Measurements from ENCODE around the gene TBC1D20. TPM values are rescaled to one million over a fixed set of nuclear protein-coding genes. Genes with fewer than 3 reads are reported as not detected.

The TBC1D20 gene
- total and polyA plus RNA-seq, 7 experiments from 2014 or later = 19.9 to 45.7 (median 26.6) TPM

GRCh38 chr20:406200-407132, 55.9 kb downstream of the TBC1D20 start:
- ChIA-PET POLR2A (interaction anchor here (0.6 to 2.1 kb wide), 8 partner anchors 24 to 107 kb away, joined by 3 to 6 read pairs (median 4); partner anchors contain the start of genes TBC1D20 and TRIB3), CTCF (interaction anchor here (0.6 to 1.6 kb wide), 3 partner anchors 26 to 70 kb away, joined by 3 read pairs; partner anchors contain the start of gene TRIB3)
- H3K4me1 ChIP-seq (ENCODE audit: control insufficient read depth in 2 of 2, insufficient read depth in 2 of 2, low read length in 2 of 2) = peaks cover 20 to 40% of the 10 kb centered on the region in 2 donors
- peak overlapping the region; percentile 89 to 99 (median 96) for H3K27ac Mint-ChIP-seq
- no peak overlapping the region for H3K27ac ChIP-seq (ENCODE audit: low read depth, low read length)
- peaks cover 30 to 59% (median 46%) of the 10 kb centered on the region in 7 donors for H3K4me1 Mint-ChIP-seq
- no peaks in the 10 kb centered on the region for H3K9me3 ChIP-seq (ENCODE audit: control insufficient read depth in 2 of 3, low read length in 3 of 3)
- H3K36me3 Mint-ChIP-seq = peaks cover 4 to 41% (median 10%) of the 10 kb centered on the region in 5 donors
- no peak overlapping the region for H3K4me3 ChIP-seq (ENCODE audit: low read length)
- peak overlapping the region; percentile 86 to 96 (median 94) for H3K4me3 Mint-ChIP-seq
- H3K27me3 Mint-ChIP-seq = no peaks in the 10 kb centered on the region
- H3K27me3 ChIP-seq (ENCODE audit: control insufficient read depth in 2 of 2, insufficient read depth in 2 of 2, low read length in 2 of 2) = no peaks in the 10 kb centered on the region
- intact Hi-C loops (cut with micrococcal nuclease) = loop anchor here (1.0 to 10.0 kb wide), 8 partner anchors 24 to 818 kb away; partner anchors contain the start of genes C20orf96 (in 1 of the 2), CSNK2A1 (in 1 of the 2), RAD21L1 (in 1 of the 2) and TBC1D20 (in 1 of the 2)
- DNase-seq (no peak), ATAC-seq (no peak)
- H3K36me3 ChIP-seq (ENCODE audit: control insufficient read depth in 2 of 3, insufficient read depth in 3 of 3, low read length in 3 of 3) = peaks cover 0 to 24% (median 3%) of the 10 kb centered on the region in 3 experiments
- peaks cover 0 to 9% (median 0%) of the 10 kb centered on the region in 11 donors for H3K9me3 Mint-ChIP-seq

GRCh38 chr20:404088-404487, 58.2 kb downstream of the TBC1D20 start:
- peak overlapping the region in 1 of 9 donors; percentile 67 for H3K27ac Mint-ChIP-seq
- ChIA-PET CTCF (no interaction called here), POLR2A (interaction anchor here (0.8 to 1.3 kb wide), 2 partner anchors 23 to 35 kb away, joined by 3 to 5 read pairs; partner anchors contain the start of gene TRIB3)
- H3K4me1 ChIP-seq (ENCODE audit: control insufficient read depth in 2 of 2, insufficient read depth in 2 of 2, low read length in 2 of 2) = peaks cover 8 to 25% of the 10 kb centered on the region in 2 donors
- DNase-seq (no peak), ATAC-seq (no peak)
- H3K4me3 Mint-ChIP-seq = peak overlapping the region in 1 of 10 donors; percentile 34
- no peak overlapping the region for H3K4me3 ChIP-seq (ENCODE audit: low read length)
- peaks cover 14 to 49% (median 28%) of the 10 kb centered on the region in 7 donors for H3K4me1 Mint-ChIP-seq
- H3K36me3 Mint-ChIP-seq = peaks cover 0 to 20% (median 0%) of the 10 kb centered on the region in 5 donors
- peaks cover 0 to 9% (median 0%) of the 10 kb centered on the region in 11 donors for H3K9me3 Mint-ChIP-seq
- no peak overlapping the region for H3K27ac ChIP-seq (ENCODE audit: low read depth, low read length)
- no peaks in the 10 kb centered on the region for H3K9me3 ChIP-seq (ENCODE audit: control insufficient read depth in 2 of 3, low read length in 3 of 3)
- H3K27me3 Mint-ChIP-seq = no peaks in the 10 kb centered on the region
- H3K27me3 ChIP-seq (ENCODE audit: control insufficient read depth in 2 of 2, insufficient read depth in 2 of 2, low read length in 2 of 2) = no peaks in the 10 kb centered on the region
- H3K36me3 ChIP-seq (ENCODE audit: control insufficient read depth in 2 of 3, insufficient read depth in 3 of 3, low read length in 3 of 3) = peaks cover 0 to 9% (median 0%) of the 10 kb centered on the region in 3 experiments
- intact Hi-C loops (cut with micrococcal nuclease) = loop anchor here in 1 of 2 donors (10.0 kb wide), 1 partner anchor 821 kb away; the partner anchor contains the start of gene RAD21L1

GRCh38 chr20:403582-403957, 58.8 kb downstream of the TBC1D20 start:
- peaks cover 0 to 6% (median 0%) of the 10 kb centered on the region in 3 experiments for H3K36me3 ChIP-seq (ENCODE audit: control insufficient read depth in 2 of 3, insufficient read depth in 3 of 3, low read length in 3 of 3)
- H3K4me3 ChIP-seq (ENCODE audit: low read length) = no peak overlapping the region
- no peak overlapping the region for H3K4me3 Mint-ChIP-seq
- CTCF ChIA-PET = interaction anchor here (0.6 kb wide), 1 partner anchor 28 kb away, joined by 3 read pairs; no protein-coding TSS in a partner anchor
- ATAC-seq (no peak), DNase-seq (no peak)
- H3K36me3 Mint-ChIP-seq = peaks cover 0 to 18% (median under 1%) of the 10 kb centered on the region in 5 donors
- intact Hi-C loops (cut with micrococcal nuclease) = loop anchor here in 1 of 2 donors (10.0 kb wide), 1 partner anchor 821 kb away; the partner anchor contains the start of gene RAD21L1
- POLR2A ChIA-PET = interaction anchor here (0.8 to 1.3 kb wide), 2 partner anchors 23 to 35 kb away, joined by 3 to 5 read pairs; partner anchors contain the start of gene TRIB3
- H3K4me1 ChIP-seq (ENCODE audit: control insufficient read depth in 2 of 2, insufficient read depth in 2 of 2, low read length in 2 of 2) = peaks cover 5 to 23% of the 10 kb centered on the region in 2 donors
- H3K9me3 Mint-ChIP-seq = peaks cover 0 to 9% (median 0%) of the 10 kb centered on the region in 11 donors
- H3K9me3 ChIP-seq (ENCODE audit: control insufficient read depth in 2 of 3, low read length in 3 of 3) = no peaks in the 10 kb centered on the region
- H3K27ac ChIP-seq (ENCODE audit: low read depth, low read length) = no peak overlapping the region
- peaks cover 11 to 45% (median 24%) of the 10 kb centered on the region in 7 donors for H3K4me1 Mint-ChIP-seq
- no peaks in the 10 kb centered on the region for H3K27me3 ChIP-seq (ENCODE audit: control insufficient read depth in 2 of 2, insufficient read depth in 2 of 2, low read length in 2 of 2)
- H3K27me3 Mint-ChIP-seq = no peaks in the 10 kb centered on the region
- peak overlapping the region in 1 of 9 donors; percentile 67 for H3K27ac Mint-ChIP-seq

- H3K27me3 Mint-ChIP-seq = no peaks in the 10 kb centered on the region
- Histone ChIP-seq H3K4me1 (ENCODE audit: control insufficient read depth in 2 of 2, insufficient read depth in 2 of 2, low read length in 2 of 2) (peaks cover 5 to 23% of the 10 kb centered on the region in 2 donors), H3K4me3 (ENCODE audit: low read length) (no peak overlapping the region), H3K36me3 (ENCODE audit: control insufficient read depth in 2 of 3, insufficient read depth in 3 of 3, low read length in 3 of 3) (peaks cover 0 to 2% (median 0%) of the 10 kb centered on the region in 3 experiments), H3K9me3 (ENCODE audit: control insufficient read depth in 2 of 3, low read length in 3 of 3) (no peaks in the 10 kb centered on the region), H3K27me3 (ENCODE audit: control insufficient read depth in 2 of 2, insufficient read depth in 2 of 2, low read length in 2 of 2) (no peaks in the 10 kb centered on the region), H3K27ac (ENCODE audit: low read depth, low read length) (no peak overlapping the region)
- ChIA-PET CTCF (interaction anchor here (0.6 kb wide), 1 partner anchor 28 kb away, joined by 3 read pairs; no protein-coding TSS in a partner anchor), POLR2A (interaction anchor here (0.6 to 1.3 kb wide), 2 partner anchors 22 to 55 kb away, joined by 3 to 5 read pairs; partner anchors contain the start of gene TRIB3)
- intact Hi-C loops (cut with micrococcal nuclease) = loop anchor here in 1 of 2 donors (10.0 kb wide), 1 partner anchor 822 kb away; the partner anchor contains the start of gene RAD21L1
- H3K36me3 Mint-ChIP-seq = peaks cover 0 to 20% (median 4%) of the 10 kb centered on the region in 5 donors
- no peak for DNase-seq
- peak overlapping the region in 2 of 9 donors; percentile 29 to 67 for H3K27ac Mint-ChIP-seq
- peaks cover 0 to 9% (median 0%) of the 10 kb centered on the region in 11 donors for H3K9me3 Mint-ChIP-seq
- ATAC-seq = no peak
- H3K4me1 Mint-ChIP-seq = peaks cover 11 to 45% (median 24%) of the 10 kb centered on the region in 7 donors
- peak overlapping the region in 7 of 10 donors; percentile 24 to 56 (median 40) for H3K4me3 Mint-ChIP-seq
Observed at GRCh38 chr20:402898-403581, 59.3 kb downstream of the TBC1D20 start.

- peaks cover 0 to 20% (median 9%) of the 10 kb centered on the region in 5 donors for H3K36me3 Mint-ChIP-seq
- H3K4me3 Mint-ChIP-seq = peak overlapping the region in 4 of 10 donors; percentile 24 to 49 (median 38)
- H3K9me3 Mint-ChIP-seq = peaks cover 0 to 9% (median 0%) of the 10 kb centered on the region in 11 donors
- Histone ChIP-seq H3K36me3 (ENCODE audit: control insufficient read depth in 2 of 3, insufficient read depth in 3 of 3, low read length in 3 of 3) (peaks cover 0 to 7% (median 0%) of the 10 kb centered on the region in 3 experiments), H3K4me3 (ENCODE audit: low read length) (no peak overlapping the region), H3K4me1 (ENCODE audit: control insufficient read depth in 2 of 2, insufficient read depth in 2 of 2, low read length in 2 of 2) (peaks cover 4 to 23% of the 10 kb centered on the region in 2 donors), H3K27ac (ENCODE audit: low read depth, low read length) (no peak overlapping the region), H3K9me3 (ENCODE audit: control insufficient read depth in 2 of 3, low read length in 3 of 3) (no peaks in the 10 kb centered on the region), H3K27me3 (ENCODE audit: control insufficient read depth in 2 of 2, insufficient read depth in 2 of 2, low read length in 2 of 2) (no peaks in the 10 kb centered on the region)
- ATAC-seq = no peak
- CTCF ChIA-PET = interaction anchor here (0.6 kb wide), 1 partner anchor 35 kb away, joined by 4 read pairs; no protein-coding TSS in a partner anchor
- H3K4me1 Mint-ChIP-seq = peaks cover 11 to 45% (median 23%) of the 10 kb centered on the region in 7 donors
- H3K27ac Mint-ChIP-seq = peak overlapping the region in 1 of 9 donors; percentile 45
- H3K27me3 Mint-ChIP-seq = no peaks in the 10 kb centered on the region
- POLR2A ChIA-PET = interaction anchor here (0.6 kb wide), 1 partner anchor 55 kb away, joined by 3 read pairs; no protein-coding TSS in a partner anchor
- intact Hi-C loops (cut with micrococcal nuclease) = loop anchor here in 1 of 2 donors (10.0 kb wide), 1 partner anchor 822 kb away; the partner anchor contains the start of gene RAD21L1
- DNase-seq = no peak
Observed at GRCh38 chr20:402496-402885, 59.8 kb downstream of the TBC1D20 start.
